Epithelial cell of esophagus (primary cell): ENCODE data around the gene GSG1L.

ENCODE experiments used
- DNase-seq: peaks from one replicate; pipeline ENCODE4 v3.0.0; 2010; ENCODE audit warnings: low read depth
- H3K4me3 ChIP-seq: 2 replicates; pipeline ENCODE4 v1.5.1; 2011; ENCODE audit warnings: mild to moderate bottlenecking, low read length, control low read depth
- TF ChIP-seq, protein P1 (sequence below): IDR thresholded peaks from 2 replicates; pipeline ENCODE4 v1.5.1; 2011; ENCODE audit warnings: low read depth, mild to moderate bottlenecking, low read length, control low read depth, inconsistent platforms; ENCODE audit not compliant: insufficient read depth; ENCODE audit errors: missing control alignments

The GSG1L gene

DNA sequence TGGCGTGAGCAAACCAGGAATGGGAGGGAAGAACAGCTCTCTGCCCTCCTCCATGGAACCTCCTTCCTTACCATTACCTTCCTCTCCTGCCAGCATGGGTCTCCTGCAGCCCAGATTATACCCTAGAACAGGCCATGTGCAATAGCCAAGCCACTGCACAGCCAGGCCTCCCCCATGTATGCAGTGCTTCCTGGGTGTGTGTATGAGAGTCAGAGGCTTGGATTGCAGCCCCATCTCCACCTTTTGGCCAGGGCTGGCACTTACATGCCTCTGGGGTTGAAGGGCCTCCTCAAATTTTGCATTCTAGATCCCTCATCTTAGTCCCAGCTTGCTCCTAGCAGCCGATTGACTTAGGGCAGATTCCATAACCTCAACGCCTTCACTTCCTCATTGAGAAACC lies 133.7 kb downstream of the GSG1L start:
- DNase-seq = no peak
- TF ChIP-seq, protein P1, sequence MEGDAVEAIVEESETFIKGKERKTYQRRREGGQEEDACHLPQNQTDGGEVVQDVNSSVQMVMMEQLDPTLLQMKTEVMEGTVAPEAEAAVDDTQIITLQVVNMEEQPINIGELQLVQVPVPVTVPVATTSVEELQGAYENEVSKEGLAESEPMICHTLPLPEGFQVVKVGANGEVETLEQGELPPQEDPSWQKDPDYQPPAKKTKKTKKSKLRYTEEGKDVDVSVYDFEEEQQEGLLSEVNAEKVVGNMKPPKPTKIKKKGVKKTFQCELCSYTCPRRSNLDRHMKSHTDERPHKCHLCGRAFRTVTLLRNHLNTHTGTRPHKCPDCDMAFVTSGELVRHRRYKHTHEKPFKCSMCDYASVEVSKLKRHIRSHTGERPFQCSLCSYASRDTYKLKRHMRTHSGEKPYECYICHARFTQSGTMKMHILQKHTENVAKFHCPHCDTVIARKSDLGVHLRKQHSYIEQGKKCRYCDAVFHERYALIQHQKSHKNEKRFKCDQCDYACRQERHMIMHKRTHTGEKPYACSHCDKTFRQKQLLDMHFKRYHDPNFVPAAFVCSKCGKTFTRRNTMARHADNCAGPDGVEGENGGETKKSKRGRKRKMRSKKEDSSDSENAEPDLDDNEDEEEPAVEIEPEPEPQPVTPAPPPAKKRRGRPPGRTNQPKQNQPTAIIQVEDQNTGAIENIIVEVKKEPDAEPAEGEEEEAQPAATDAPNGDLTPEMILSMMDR = no peak
- H3K4me3 ChIP-seq = no peak overlapping the region

DNA sequence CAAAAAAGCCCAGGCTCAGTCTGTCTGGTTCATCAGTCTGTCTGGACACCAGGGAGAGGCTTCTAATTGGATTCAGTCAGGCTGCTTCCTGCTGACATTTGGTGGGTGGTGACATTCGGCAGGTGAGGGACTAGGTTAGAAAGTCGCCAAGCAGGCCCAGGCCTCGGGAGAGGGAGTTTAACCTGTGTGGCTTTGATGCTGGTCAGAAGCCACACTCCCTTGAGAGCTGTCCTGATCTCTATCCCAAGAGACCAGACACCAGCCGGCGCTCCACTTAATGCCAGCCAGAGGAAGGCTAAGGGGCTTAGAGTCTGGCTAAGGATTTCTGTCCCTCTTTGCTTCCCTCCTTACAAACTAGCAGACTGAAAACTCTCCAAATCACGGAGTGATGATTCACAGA lies 135.0 kb downstream of the GSG1L start:
- TF ChIP-seq, protein P1 = no peak
- DNase-seq = no peak
- H3K4me3 ChIP-seq = no peak overlapping the region

DNA sequence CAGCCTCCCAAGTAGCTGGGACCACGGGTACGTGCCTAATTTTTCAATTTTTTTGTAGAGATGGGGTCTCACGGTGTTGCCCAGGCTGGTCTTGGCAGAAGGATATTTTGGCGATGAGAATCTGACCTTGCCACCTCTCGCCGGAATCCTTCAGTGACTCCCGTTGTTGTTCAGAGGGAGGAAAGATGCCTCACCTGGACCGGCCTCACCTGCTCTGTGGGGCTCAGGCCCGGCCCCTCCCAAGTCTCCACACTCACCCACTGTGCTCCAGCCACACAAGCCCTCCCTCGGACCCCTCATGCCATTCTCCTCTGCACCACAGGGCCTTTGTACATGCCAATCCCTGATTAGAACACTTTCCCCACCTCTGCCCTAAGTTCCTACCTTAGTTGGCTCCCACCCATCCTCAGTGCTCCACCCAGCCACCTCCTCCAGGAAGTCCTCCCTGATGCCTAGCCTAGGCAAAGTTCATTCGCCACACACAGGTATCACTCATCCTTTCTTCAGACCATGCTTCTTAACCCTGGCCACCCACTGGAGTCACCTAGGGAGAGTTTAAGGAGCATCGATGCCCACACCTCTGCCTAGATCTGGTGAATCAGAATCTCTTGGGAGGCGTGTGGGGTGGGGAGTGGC lies 136.1 kb downstream of the GSG1L start:
- TF ChIP-seq, protein P1 = no peak
- DNase-seq = no peak
- no peak overlapping the region for H3K4me3 ChIP-seq

DNA sequence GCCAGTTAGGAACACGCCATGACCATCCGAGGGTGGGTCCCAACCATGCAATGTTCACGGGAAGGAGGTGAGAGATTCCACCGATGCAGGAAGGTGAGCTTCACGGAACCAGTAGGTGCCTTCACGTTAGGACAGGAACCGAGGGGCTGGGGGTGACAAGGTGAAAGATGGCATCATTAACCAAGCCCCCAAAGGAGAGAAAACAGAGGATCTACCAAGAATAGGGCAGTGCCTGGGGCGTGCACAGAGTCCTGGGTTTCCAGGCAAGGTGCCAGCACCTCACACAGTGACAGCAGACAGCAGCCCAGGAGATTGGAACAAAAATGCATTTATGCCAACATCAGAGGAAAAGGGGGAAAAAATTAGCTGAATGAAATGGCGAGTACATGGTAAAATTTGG lies 137.9 kb downstream of the GSG1L start:
- H3K4me3 ChIP-seq = no peak overlapping the region
- no peak for DNase-seq
- TF ChIP-seq, protein P1 = no peak

DNA sequence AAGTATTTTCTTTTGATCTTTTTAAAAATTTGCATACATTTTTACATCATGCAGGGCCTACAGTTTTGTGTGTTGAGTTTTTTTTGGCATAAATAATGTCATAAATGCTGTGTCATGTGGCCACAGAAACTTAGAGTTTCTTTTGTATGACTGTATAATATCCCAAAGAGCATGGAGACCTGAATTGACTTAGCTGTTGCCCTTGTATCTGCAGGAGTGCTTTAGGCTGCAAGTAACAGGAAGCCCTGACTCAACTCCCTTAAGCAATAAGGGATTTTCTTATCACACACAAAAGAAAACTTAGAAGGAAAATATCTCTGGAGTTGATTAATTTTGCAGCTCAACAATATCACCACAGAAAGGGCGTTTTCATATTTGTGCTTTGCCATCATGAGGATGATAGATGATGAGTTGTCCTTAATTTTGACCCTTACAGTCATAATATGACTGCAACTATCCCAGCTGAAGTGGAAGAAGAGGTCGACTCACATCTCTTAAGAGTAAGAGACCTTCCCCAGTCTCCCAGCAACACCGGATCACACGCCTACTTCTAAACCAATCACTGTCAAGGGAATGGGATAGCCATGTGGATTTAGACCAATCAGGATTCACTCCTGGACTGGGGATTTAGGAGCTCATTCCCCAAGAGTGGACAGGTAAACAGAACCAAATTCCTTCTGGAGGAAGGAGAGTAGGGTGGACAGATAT lies 138.9 kb downstream of the GSG1L start:
- TF ChIP-seq, protein P1 = no peak
- DNase-seq = no peak
- H3K4me3 ChIP-seq = no peak overlapping the region

DNA sequence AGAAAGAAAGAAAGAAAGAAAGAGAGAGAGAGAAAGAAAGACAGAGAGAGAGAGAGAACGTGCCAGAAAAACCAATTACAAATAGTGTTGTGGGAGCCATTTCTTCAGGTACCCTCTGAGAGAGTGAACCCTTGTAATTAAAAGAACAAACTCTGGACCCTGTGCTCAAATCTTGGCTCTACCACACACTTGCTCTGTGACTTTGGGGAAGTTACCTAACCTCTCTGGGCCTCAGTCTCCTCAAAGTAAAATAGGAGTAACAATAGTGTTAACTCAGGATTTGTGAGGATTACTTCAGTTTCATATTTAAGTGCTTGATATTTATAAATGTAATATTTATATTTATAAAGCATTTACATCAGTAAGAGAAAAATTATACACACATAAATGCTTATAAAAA lies 139.8 kb downstream of the GSG1L start:
- TF ChIP-seq, protein P1 = no peak
- no peak for DNase-seq
- H3K4me3 ChIP-seq = no peak overlapping the region

DNA sequence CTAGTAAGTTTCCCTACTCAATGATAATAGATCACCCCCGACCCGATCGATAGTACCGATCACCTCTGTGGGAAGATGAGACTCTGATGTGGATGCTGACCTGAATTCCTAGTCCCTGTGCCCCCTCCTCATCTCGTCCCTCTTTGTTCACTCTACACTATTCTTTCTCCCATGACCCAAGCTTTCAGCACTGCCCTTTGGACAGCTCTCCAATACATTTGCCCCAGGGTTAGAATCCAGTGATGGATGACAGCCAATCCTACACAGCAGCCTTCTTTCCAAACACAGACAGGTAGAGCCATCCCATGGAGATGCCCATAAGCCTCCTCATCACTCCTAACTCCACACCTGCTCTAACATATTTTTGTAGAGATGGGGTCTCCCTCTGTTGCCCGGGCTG lies 141.1 kb downstream of the GSG1L start:
- H3K4me3 ChIP-seq = no peak overlapping the region
- no peak for DNase-seq
- TF ChIP-seq, protein P1 = no peak
